Spleen (tissue), 11 donors: ENCODE measurements around the gene MREG. TPM values are rescaled to one million over a fixed set of nuclear protein-coding genes. Genes with fewer than 3 reads are reported as not detected.

ENCODE experiments used
- DNase-seq: peaks from one replicate; pipeline ENCODE4 v3.0.0-alpha.2; 2020
- H3K27ac ChIP-seq, 8 donors: fragments of 200-600 bp; sonication (generic) in 7 of 8; 1 replicate in 4 of 8; 2 replicates in 4 of 8; pipeline versions ENCODE4 v1.5.0 to v1.8.0; 2016 to 2021; ENCODE audit warnings: inconsistent platforms in 4 of 8, mild to moderate bottlenecking in 4 of 8, moderate library complexity in 1 of 8
- H3K27me3 ChIP-seq, 7 donors: fragments of 200-600 bp; sonication (generic) in 6 of 7; replicated peaks in 1 of 7; 1 replicate in 4 of 7; 2 replicates in 3 of 7; pipeline versions ENCODE4 v1.5.0 to v1.8.0; 2016 to 2021; ENCODE audit warnings: inconsistent platforms in 3 of 7, mild to moderate bottlenecking in 1 of 7
- H3K36me3 ChIP-seq, 6 donors: fragments of 200-600 bp; sonication (generic) in 5 of 6; 1 replicate in 4 of 6; 2 replicates in 2 of 6; pipeline versions ENCODE4 v1.5.0 to v1.8.0; 2016 to 2021; ENCODE audit warnings: inconsistent platforms in 2 of 6
- H3K4me1 ChIP-seq, 6 donors: fragments of 200-600 bp; sonication (generic) in 5 of 6; 1 replicate in 3 of 6; 2 replicates in 3 of 6; pipeline versions ENCODE4 v1.5.0 to v1.8.0; 2016 to 2021; ENCODE audit warnings: inconsistent platforms in 3 of 6
- H3K4me3 ChIP-seq, 8 donors: fragments of 200-600 bp; sonication (generic) in 7 of 8; 1 replicate in 4 of 8; 2 replicates in 4 of 8; pipeline versions ENCODE4 v1.5.0 to v1.8.0; 2016 to 2021; ENCODE audit warnings: inconsistent platforms in 4 of 8, mild to moderate bottlenecking in 4 of 8, moderate library complexity in 2 of 8
- H3K9me3 ChIP-seq, 8 donors: fragments of 200-600 bp; sonication (generic) in 7 of 8; 1 replicate in 4 of 8; 2 replicates in 4 of 8; pipeline versions ENCODE4 v1.5.0 to v1.8.0; 2016 to 2021; ENCODE audit warnings: inconsistent platforms in 4 of 8
- CTCF ChIP-seq, 11 experiments: fragments of 200-600 bp in 7 of 11; fragments of 450-650 bp in 4 of 11; sonication (generic) in 4 of 11; IDR thresholded peaks in 8 of 11; conservative IDR thresholded peaks in 3 of 11; 1 replicate in 7 of 11; 2 replicates in 4 of 11; pipeline versions ENCODE4 v1.4.0 to v1.8.0; 2016 to 2021; ENCODE audit warnings: antibody characterized with exemption in 11 of 11, inconsistent platforms in 4 of 11, mild to moderate bottlenecking in 1 of 11
- POLR2A ChIP-seq, 3 donors: fragments of 450-650 bp; IDR thresholded peaks; one replicate each; pipeline ENCODE4 v1.5.1; 2017; ENCODE audit warnings: antibody characterized with exemption in 3 of 3, mild to moderate bottlenecking in 1 of 3
- POLR2AphosphoS5 ChIP-seq, 3 donors: sonication (generic); formaldehyde crosslinking; IDR thresholded peaks; one replicate each; pipeline ENCODE4 v1.5.1; 2017; ENCODE audit warnings: antibody characterized with exemption in 3 of 3
- WGBS, 5 donors: extraction: QIAGEN DNeasy Blood & Tissue Kit in 3 of 5; methylation state at CpG; one replicate each; pipeline versions ENCODE4 v1.1.5 to v1.1.7; 2013 to 2018; 5-methylcytosine and 5-hydroxymethylcytosine counted together
- intact Hi-C: fragments of 100-400 bp; cut with DNase I; formaldehyde crosslinking; loops from one replicate; pipeline ENCODE4 v1.15.0; 2023; ENCODE audit warnings: low total_unique reads
- polyA plus RNA-seq, 3 donors: library from polyadenylated mRNA; stranded (reverse); fragments of 200-250 nt; gene quantifications; one replicate each; pipeline ENCODE4 v1.2.1, GENCODE V29; 2013
- total RNA-seq, 7 donors: library from RNA; depleted of rRNA in 3 of 7; stranded (reverse); fragments of >200 nt in 3 of 7; fragmentation: NEBNext Ultra II Directional in 4 of 7; extraction: Animal tissue kit (Norgen Biotek cat#: 25700) in 4 of 7; gene quantifications; one replicate each; pipeline versions ENCODE4 v1.1.0 to v1.2.1, GENCODE V29; 2016 to 2021
- donor health status: healthy with polysubstance abuse.
- donor health status: DM: no; HTN: no; CAD: no; lungs with moderate emphysema.
- donor health status: DM: no; HTN: no; CAD: no.
- donor health status: Bipolar disorder and iron deficiency.
- donor health status: healthy.
- donor health status: DM: no; HTN: no; CAD: no.
- donor health status: DM: yes; HTN: yes; CAD: no.

MREG gene
- total and polyA plus RNA-seq, 10 donors: 4.5 to 8.3 (median 6.6) TPM

- peaks cover 0 to 11% (median 0%) of the 10 kb centered on the region in 6 donors for H3K4me1 ChIP-seq
- 71 to 85% (median 77%) methylated on average over 5 of the region's 5 CpGs for WGBS, 5 donors
- H3K4me3 ChIP-seq: no peak overlapping the region
- H3K36me3 ChIP-seq: no peaks in the 10 kb centered on the region
- DNase-seq: no peak
- no peak overlapping the region for H3K27ac ChIP-seq
- no peaks in the 10 kb centered on the region for H3K27me3 ChIP-seq
- intact Hi-C loops: no loop called here
- TF ChIP-seq POLR2AphosphoS5 (IDR thresholded peaks at IDR 0.05): no peak
- TF ChIP-seq CTCF (IDR thresholded peaks at IDR 0.05 in 8 of 11, conservative IDR thresholded peaks at IDR 0.05 in 3 of 11): no peak
- no peak for TF ChIP-seq POLR2A (IDR thresholded peaks at IDR 0.05)
- no peaks in the 10 kb centered on the region for H3K9me3 ChIP-seq
Observed at GRCh38 chr2:215904101-215904500, 109.2 kb downstream of the MREG start.

- Histone ChIP-seq H3K4me3 (no peak overlapping the region), H3K27me3 (no peaks in the 10 kb centered on the region), H3K36me3 (no peaks in the 10 kb centered on the region), H3K4me1 (peaks cover 0 to 16% (median 0%) of the 10 kb centered on the region in 6 donors), H3K27ac (no peak overlapping the region), H3K9me3 (no peaks in the 10 kb centered on the region)
- DNase-seq: no peak
- intact Hi-C loops: no loop called here
- WGBS, 5 donors: 59 to 92% (median 64%) methylated on average over 1 of the region's 1 CpG
- TF ChIP-seq CTCF (IDR thresholded peaks at IDR 0.05 in 8 of 11, conservative IDR thresholded peaks at IDR 0.05 in 3 of 11): no peak
- TF ChIP-seq POLR2A (IDR thresholded peaks at IDR 0.05): no peak
- no peak for TF ChIP-seq POLR2AphosphoS5 (IDR thresholded peaks at IDR 0.05)
Observed at GRCh38 chr2:215903203-215903602, 110.1 kb downstream of the MREG start.

GRCh38 chr2:215901796-215902195 is 111.6 kb downstream of the MREG start:
- Histone ChIP-seq H3K4me1 (peaks cover 0 to 16% (median 0%) of the 10 kb centered on the region in 6 donors), H3K36me3 (no peaks in the 10 kb centered on the region), H3K9me3 (no peaks in the 10 kb centered on the region), H3K27me3 (no peaks in the 10 kb centered on the region), H3K27ac (no peak overlapping the region), H3K4me3 (no peak overlapping the region)
- no peak for DNase-seq
- intact Hi-C loops: no loop called here
- no peak for TF ChIP-seq CTCF (IDR thresholded peaks at IDR 0.05 in 8 of 11, conservative IDR thresholded peaks at IDR 0.05 in 3 of 11)
- TF ChIP-seq POLR2AphosphoS5 (IDR thresholded peaks at IDR 0.05): no peak
- no peak for TF ChIP-seq POLR2A (IDR thresholded peaks at IDR 0.05)
- WGBS, 5 donors: 63 to 89% (median 79%) methylated on average over 3 of the region's 3 CpGs

- Histone ChIP-seq H3K27me3 (no peaks in the 10 kb centered on the region), H3K4me3 (no peak overlapping the region), H3K4me1 (peaks cover 0 to 16% (median 0%) of the 10 kb centered on the region in 6 donors), H3K27ac (no peak overlapping the region), H3K36me3 (no peaks in the 10 kb centered on the region), H3K9me3 (no peaks in the 10 kb centered on the region)
- WGBS, 5 donors: 15 to 35% (median 26%) methylated on average over 3 of the region's 3 CpGs
- intact Hi-C loops: no loop called here
- TF ChIP-seq POLR2AphosphoS5 (IDR thresholded peaks at IDR 0.05): no peak
- no peak for TF ChIP-seq POLR2A (IDR thresholded peaks at IDR 0.05)
- TF ChIP-seq CTCF (IDR thresholded peaks at IDR 0.05 in 8 of 11, conservative IDR thresholded peaks at IDR 0.05 in 3 of 11): no peak
- DNase-seq: no peak
Observed at GRCh38 chr2:215900843-215901242, 112.5 kb downstream of the MREG start.
